HFFc6 (cell line): ENCODE results near the gene GAD1. TPM values are rescaled to one million over a fixed set of nuclear protein-coding genes. Genes with fewer than 3 reads are reported as not detected.

Experiments
- DNase-seq: peaks from one replicate; pipeline ENCODE4 v3.0.0-alpha.2; 2018
- H3K27ac Mint-ChIP-seq: 2 replicates; pipeline ENCODE4 v1.8.0; 2020; ENCODE audit warnings: mild to moderate bottlenecking, mixed read lengths
- H3K27me3 Mint-ChIP-seq: 2 replicates; pipeline ENCODE4 v1.8.0; 2021; ENCODE audit warnings: mild to moderate bottlenecking, moderate library complexity, mixed read lengths; ENCODE audit not compliant: insufficient read depth
- H3K36me3 Mint-ChIP-seq: 2 replicates; pipeline ENCODE4 v1.8.0; 2021; ENCODE audit warnings: low read depth, mixed read lengths
- H3K4me1 Mint-ChIP-seq: 2 replicates; pipeline ENCODE4 v1.8.0; 2020; ENCODE audit warnings: low read depth, mixed read lengths
- H3K4me3 Mint-ChIP-seq: 2 replicates; pipeline ENCODE4 v1.8.0; 2020; ENCODE audit warnings: mild to moderate bottlenecking, moderate library complexity, mixed read lengths
- H3K9me3 Mint-ChIP-seq: 2 replicates; pipeline ENCODE4 v1.8.0; 2020; ENCODE audit warnings: mild to moderate bottlenecking, mixed read lengths
- total RNA-seq, 6 experiments: library from RNA; stranded (reverse); fragmentation: NEBNext Ultra II Directional; extraction: Animal tissue kit (Norgen Biotek cat#: 25700); gene quantifications; 2 replicates in 1 of 6; 3 replicates in 5 of 6; pipeline ENCODE4 v1.2.3, GENCODE V29; 2021
- TF ChIP-seq, protein P1 (sequence below): fragments of 200-600 bp; sonication (generic); IDR thresholded peaks from 2 replicates; pipeline ENCODE4 v1.5.0; 2021; ENCODE audit warnings: antibody characterized with exemption, mild to moderate bottlenecking

GAD1 gene
- total RNA-seq, 6 experiments from 2014 or later: 0.21 to 0.26 TPM; not detected in 4

DNA sequence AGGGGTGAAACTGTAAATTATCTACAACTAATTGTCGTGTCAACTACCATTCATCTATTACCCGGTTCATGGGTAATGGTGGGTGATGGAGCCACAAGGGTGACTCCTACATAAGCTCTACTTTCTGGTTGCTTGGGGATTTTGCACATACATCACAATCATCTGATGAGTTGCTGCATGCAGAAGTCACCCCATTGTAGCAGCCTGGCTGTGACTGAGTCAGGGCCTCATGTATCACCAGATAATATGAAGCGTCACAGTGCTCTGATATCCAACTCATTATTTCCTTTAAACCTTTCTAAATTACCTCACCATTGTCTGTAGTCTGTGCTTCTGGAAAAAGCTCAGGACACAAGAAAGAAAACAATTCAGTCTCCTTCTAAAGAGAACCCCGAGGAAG is 79.9 kb downstream of the GAD1 start:
- H3K4me1 Mint-ChIP-seq: peaks cover 10% of the 10 kb centered on the region
- H3K27ac Mint-ChIP-seq: no peak overlapping the region
- no peaks in the 10 kb centered on the region for H3K36me3 Mint-ChIP-seq
- TF ChIP-seq, protein P1, sequence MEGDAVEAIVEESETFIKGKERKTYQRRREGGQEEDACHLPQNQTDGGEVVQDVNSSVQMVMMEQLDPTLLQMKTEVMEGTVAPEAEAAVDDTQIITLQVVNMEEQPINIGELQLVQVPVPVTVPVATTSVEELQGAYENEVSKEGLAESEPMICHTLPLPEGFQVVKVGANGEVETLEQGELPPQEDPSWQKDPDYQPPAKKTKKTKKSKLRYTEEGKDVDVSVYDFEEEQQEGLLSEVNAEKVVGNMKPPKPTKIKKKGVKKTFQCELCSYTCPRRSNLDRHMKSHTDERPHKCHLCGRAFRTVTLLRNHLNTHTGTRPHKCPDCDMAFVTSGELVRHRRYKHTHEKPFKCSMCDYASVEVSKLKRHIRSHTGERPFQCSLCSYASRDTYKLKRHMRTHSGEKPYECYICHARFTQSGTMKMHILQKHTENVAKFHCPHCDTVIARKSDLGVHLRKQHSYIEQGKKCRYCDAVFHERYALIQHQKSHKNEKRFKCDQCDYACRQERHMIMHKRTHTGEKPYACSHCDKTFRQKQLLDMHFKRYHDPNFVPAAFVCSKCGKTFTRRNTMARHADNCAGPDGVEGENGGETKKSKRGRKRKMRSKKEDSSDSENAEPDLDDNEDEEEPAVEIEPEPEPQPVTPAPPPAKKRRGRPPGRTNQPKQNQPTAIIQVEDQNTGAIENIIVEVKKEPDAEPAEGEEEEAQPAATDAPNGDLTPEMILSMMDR: no peak
- peaks cover 3% of the 10 kb centered on the region for H3K27me3 Mint-ChIP-seq
- DNase-seq: no peak
- no peak overlapping the region for H3K4me3 Mint-ChIP-seq
- no peaks in the 10 kb centered on the region for H3K9me3 Mint-ChIP-seq

GRCh38 chr2:170897108-170897507 is 80.4 kb downstream of the GAD1 start:
- DNase-seq: no peak
- H3K27ac Mint-ChIP-seq: no peak overlapping the region
- peaks cover 3% of the 10 kb centered on the region for H3K27me3 Mint-ChIP-seq
- no peaks in the 10 kb centered on the region for H3K36me3 Mint-ChIP-seq
- TF ChIP-seq, protein P1: no peak
- no peak overlapping the region for H3K4me3 Mint-ChIP-seq
- no peaks in the 10 kb centered on the region for H3K9me3 Mint-ChIP-seq
- peaks cover 10% of the 10 kb centered on the region for H3K4me1 Mint-ChIP-seq

GRCh38 chr2:170905864-170906263 is 89.2 kb downstream of the GAD1 start:
- Mint-ChIP-seq H3K4me3 (no peak overlapping the region), H3K27me3 (peaks cover 4% of the 10 kb centered on the region), H3K27ac (no peak overlapping the region), H3K36me3 (peaks cover 15% of the 10 kb centered on the region), H3K4me1 (no peaks in the 10 kb centered on the region), H3K9me3 (peaks cover 20% of the 10 kb centered on the region)
- TF ChIP-seq, protein P1: no peak
- no peak for DNase-seq

Other genes starting within 250 kb of the GAD1 start
- not detected for gene SP5, start 101.5 kb upstream of the GAD1 start, total RNA-seq
- gene ERICH2, start 46.5 kb upstream of the GAD1 start, total RNA-seq: not detected
- gene GORASP2, start 112.4 kb downstream of the GAD1 start, total RNA-seq: 100 to 1,000 TPM; 113 to 124 (median 120) TPM